HG02798 (cell line): Measurements from ENCODE around the gene ZNF184.
"Not testable (repeated sequence)": the region's sequence is repeated elsewhere in the genome, so short reads cannot be mapped to it uniquely, and the experiment has no call there.

Source experiments
- ATAC-seq: cut with Tn5 transposase; IDR thresholded peaks from one replicate; pipeline ENCODE4 v1.9.1; 2021; ENCODE audit warnings: mild to moderate bottlenecking; ENCODE audit not compliant: unreplicated experiment, poor library complexity

Gene ZNF184

GRCh38 chr6:27426045-27426620 lies 46.8 kb downstream of the ZNF184 start:
- ATAC-seq: no peak

GRCh38 chr6:27424851-27425250 lies 48.1 kb downstream of the ZNF184 start:
- ATAC-seq: not testable (repeated sequence)

GRCh38 chr6:27422651-27423332 lies 50.1 kb downstream of the ZNF184 start:
- no peak for ATAC-seq

GRCh38 chr6:27419363-27419762 lies 53.5 kb downstream of the ZNF184 start:
- ATAC-seq: no peak

- ATAC-seq: no peak
These were observed 57.0 kb downstream of the ZNF184 start for GRCh38 chr6:27415898-27416297.

GRCh38 chr6:27414996-27415395 lies 57.9 kb downstream of the ZNF184 start:
- ATAC-seq: no peak

GRCh38 chr6:27414300-27414699 lies 58.6 kb downstream of the ZNF184 start:
- no peak for ATAC-seq

- ATAC-seq: no peak
These were observed 65.6 kb downstream of the ZNF184 start for GRCh38 chr6:27407153-27407814.

- ATAC-seq: no peak
These were observed 66.8 kb downstream of the ZNF184 start for GRCh38 chr6:27406085-27406484.

GRCh38 chr6:27400877-27401642 lies 71.8 kb downstream of the ZNF184 start:
- no peak for ATAC-seq
